GM18502 (cell line): ENCODE results near the gene PVALEF.
"Not testable (repeated sequence)": the region's sequence is repeated elsewhere in the genome, so short reads cannot be mapped to it uniquely, and the experiment has no call there.

ENCODE experiments used
- ATAC-seq: cut with Tn5 transposase; IDR thresholded peaks from one replicate; pipeline ENCODE4 v1.9.1; 2021; ENCODE audit warnings: mild to moderate bottlenecking; ENCODE audit not compliant: unreplicated experiment, poor library complexity

PVALEF gene

DNA sequence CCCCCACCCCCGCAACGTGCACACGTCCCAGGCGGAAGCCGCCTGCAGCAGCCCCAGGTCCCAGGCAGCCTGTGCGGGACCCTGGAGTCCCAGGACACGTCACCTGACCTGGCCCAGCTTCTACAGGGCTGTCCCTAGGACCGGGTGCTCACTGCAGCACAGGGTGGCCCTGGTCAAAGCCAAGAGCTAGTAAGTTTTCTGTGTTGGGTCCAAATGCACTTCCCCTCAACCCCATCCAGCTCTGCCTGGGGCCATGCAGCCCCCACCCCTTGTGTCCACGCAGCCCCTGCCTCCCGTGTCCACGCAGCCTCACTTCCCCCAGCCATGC lies 22.1 kb upstream of the PVALEF start:
- no peak for ATAC-seq

DNA sequence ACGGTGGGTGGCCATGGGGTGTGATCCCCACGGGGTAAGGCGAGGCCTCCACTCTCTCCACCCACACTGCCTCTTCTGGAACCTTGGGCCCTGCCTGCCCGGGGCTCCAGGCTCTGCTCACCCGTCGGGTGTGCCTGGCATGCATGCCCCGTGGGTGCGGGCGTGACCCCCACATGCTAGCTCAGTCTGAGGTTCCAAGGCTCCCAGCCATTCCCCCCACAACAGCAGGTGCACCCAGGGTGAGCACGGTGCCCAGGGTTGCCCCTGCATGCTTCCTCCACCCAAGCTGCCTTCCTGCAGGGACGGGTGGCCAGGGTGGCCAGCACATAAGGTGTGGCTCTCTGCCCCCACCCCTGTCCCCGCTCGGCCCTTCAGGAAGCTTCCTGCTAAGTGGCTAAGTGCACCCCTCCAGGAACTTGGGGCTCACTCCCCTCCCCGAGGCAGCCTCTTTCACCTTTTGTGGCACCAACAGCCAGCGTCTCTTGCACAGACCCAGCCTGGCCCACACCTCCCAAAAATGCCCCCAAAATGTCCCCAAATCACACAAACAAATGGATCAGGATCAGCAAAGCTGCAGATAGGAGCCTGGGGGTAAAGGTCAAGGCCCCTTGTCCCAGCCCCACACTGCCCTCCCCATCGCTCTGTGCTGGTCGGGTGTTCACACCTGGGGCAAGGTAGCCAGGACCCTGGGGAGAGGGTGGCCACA lies 21.4 kb upstream of the PVALEF start:
- no peak for ATAC-seq

DNA sequence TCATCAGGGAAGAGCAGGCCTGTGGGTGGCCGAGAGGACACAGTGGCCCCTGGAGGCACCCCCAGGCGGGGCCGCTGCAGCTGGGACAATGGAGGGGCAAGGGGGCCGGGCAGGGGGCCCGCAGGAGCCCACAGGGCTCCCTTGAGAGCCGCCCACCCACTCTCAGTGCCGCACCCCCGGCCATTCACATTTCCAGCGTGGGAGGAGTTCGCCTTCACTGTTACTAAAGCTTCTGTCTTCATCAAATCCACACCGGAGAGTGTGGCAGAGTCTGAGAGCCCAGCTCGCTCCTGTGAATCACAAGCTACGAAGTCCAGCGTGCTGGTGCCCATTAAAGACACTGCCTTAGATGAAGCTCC lies 20.9 kb upstream of the PVALEF start:
- ATAC-seq: no peak

DNA sequence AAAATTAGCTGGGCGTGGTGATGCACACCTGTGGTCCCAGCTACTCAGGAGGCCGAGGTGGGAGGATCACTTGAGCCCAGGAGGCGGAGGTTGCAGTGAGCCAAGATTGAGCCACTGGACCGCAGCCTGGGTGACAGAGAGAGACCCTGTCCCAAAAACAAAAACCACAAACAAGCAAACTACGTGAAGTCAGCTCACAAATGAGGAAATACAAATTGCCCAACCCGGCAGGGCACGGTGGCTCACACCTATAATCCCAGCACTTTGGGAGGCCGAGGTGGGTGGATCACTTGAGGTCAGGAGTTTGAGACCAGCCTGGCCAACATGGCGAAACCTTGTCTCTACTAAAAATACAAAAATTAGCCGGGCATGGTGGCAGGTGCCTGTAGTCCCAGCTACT lies 19.1 kb upstream of the PVALEF start:
- ATAC-seq: not testable (repeated sequence)

DNA sequence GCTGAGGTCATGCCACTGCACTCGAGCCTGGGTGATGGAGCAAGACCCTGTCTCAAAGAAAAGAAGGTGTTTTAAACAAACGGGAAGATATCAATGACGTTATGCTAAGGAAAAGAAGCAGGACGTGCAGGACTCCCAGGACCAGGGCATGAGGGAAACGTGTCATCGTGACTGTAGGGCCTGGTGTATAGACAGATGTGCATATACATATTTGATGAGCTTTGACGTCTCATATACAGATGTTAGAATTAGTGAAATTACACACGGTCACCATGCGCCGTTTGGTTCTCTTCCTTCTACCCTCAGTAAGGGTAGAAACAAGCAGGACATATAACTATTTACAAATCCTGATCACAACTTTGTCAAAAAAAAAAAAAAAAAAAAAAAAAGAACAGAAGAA lies 17.6 kb upstream of the PVALEF start:
- no peak for ATAC-seq

DNA sequence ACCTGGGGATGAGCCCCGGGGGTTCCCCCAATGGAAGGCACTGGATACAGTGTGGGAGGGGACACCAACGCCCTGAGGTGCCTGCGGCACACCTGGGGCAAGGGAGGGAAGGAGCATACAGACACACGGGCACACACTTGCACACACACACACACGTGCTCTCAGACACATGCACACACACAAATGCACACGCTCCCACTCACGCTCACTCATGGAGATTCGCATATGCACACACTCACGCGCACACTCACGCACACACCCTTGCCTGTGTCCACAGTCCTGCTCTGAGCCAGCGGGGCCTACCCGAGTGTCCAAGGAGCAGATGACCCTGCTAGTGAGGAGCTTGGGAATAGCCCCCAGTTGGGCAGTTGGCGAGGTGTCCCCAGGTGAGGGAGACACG lies 16.7 kb upstream of the PVALEF start:
- no peak for ATAC-seq

DNA sequence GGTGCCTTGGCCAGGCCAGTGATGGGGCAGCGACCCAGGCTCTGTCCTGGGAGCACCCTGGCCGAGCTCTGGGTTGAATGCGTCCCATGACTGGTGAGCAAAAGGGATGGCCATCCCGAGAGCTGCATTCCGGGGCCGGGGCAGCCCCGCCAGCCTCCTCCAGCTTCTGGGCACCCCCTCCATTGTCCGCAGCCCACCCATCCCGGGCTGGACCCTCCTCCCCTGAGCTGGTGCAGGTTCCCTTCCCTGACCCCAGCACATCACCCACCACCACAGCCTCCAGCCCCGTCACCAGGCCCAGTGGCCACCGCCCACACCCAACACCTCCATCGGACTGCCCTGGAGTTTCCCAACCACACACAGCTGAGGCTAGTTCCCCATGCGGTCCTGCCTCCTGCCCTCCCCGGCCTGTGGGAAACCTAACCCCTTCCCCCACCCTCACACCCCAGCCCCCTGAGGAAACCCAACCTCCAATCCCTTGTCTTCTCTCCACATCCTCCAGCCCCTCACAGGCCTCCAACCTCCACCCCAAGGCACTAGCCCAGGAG lies 16.2 kb upstream of the PVALEF start:
- ATAC-seq: no peak

DNA sequence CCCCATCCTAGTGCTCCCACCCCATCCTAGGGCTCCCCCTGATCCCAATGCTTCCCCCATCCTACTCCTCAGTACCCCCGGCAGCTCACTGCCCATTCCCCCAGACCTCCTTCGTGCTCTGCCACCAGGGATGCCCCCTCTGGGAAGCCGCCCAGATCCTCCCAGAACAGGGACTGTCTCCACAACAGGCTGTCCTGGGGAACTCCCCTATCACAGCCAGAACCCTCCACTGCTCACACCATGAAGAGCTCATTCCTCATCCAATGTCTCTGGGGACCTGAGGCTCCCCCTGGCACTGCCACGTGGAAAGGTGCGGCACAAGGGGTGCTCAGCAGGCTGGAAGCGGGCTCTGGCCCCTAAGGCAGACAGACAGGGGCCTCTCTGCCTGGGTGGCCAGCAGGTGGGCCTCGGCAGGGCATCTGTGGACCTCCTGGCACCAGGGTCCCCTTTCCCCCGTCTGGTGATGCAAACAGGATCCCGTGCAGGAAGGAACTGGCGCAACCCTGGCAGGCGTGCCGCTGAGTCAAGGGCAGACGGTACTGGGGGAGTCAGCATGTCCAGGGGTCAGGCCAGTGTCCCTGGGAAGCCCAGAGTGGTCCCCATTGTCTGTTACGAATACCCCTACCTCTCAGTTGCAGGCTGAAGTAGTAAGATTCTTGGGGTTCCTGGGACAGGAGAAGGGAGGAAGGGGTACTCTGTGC lies 14.8 kb upstream of the PVALEF start:
- no peak for ATAC-seq

DNA sequence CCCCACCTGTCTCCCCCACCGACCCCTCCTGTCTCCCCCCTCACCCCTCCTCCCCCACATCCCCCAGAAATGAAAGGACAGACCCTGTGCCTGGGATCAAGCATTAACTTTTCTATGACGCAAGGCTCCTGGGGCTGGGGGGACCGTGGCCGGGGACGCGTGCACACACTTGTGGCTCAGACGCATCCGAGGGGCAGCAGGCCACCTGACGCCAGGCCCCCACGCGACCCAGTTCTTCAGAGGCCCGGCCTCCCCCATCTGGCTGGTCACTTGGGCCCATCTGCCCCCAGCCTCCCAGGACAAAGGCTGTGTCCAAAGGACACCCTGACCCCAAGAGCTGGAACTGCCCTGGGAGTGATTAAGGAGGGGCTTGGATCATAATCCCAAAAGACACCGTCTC lies 14.0 kb upstream of the PVALEF start:
- ATAC-seq: no peak

DNA sequence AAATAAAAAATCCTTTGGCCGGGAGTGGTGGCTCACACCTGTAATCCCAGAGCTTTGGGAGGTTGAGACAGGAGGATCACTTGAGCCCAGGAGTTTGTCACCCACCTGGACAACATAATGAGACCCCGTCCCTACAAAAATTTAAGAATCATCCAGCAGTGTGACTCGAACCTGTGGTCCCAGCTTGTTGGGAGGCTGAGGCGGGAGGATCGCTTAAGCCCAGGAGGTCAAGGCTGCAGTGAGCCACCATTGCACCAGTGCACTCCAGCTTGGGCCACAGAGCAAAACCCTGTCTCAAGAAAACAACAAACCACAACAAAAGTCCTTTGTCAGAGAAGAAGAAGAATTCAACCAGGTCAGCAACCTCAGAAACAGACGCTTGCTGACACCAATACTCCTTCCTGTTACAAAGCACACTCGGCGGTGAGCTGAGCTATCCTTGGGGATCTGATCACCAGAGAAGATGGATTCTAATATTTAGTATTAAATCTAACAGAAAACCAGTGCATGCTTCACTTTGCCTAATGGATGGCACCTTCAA lies 12.9 kb upstream of the PVALEF start:
- no peak for ATAC-seq

DNA sequence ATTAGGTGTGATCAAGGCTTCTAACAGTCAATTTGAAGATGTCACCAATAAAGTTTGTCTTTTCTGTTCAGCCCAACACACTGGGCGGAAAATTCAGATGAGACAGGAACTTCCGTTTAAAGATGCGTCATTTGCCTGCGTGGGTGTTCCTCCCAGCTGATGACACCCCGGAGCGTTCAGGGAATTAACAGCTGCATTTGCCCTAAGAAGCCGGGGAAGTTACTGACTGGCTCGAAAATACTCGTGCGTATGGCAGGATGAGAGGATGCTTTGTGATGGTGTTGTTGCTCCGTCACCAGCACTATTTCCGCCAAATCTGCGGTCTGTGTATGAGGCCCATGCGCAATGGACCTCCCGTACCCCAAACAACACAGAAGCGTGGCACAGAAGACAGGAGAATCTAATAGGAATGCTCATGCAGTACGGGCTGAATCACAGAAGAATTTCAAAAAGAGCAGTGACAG lies 11.9 kb upstream of the PVALEF start:
- no peak for ATAC-seq

DNA sequence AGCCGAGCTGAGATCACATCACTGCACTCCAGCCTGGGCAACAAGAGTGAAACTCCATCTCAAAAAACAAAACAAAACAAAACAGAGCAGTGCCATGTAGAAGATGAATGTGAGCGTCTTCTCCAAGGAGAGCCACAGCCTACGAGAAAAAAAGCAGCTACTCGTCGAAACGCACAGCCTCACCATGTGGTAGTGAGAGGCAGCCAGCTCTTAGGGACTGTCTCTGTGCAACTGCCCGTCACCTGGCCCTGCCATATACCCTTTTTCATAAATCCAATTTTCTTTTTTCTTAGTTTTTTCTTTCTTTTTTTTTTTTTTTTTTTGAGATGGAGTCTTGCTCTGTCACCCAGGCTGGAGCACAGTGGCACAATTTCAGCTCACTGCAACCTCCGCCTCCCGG lies 11.3 kb upstream of the PVALEF start:
- ATAC-seq: not testable (repeated sequence)

DNA sequence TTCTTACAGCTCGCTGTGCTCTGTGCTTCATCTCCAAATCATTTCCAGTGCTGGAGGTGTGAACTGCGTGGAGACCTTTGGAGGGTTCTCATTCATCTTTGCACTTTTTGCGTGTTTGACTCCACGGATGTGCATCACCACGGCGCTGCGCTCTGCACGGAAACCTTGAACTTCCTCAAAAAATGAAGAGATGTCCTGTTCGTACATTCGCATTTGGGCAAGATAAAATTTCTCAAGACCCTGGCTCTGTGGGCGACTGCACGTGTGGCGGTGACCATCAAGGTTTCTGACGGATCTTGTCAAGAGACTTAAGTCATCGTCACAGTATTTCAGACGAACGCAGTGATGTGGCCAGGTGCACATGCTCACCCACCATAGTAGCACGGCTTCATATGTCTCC lies 10.3 kb upstream of the PVALEF start:
- ATAC-seq: no peak

DNA sequence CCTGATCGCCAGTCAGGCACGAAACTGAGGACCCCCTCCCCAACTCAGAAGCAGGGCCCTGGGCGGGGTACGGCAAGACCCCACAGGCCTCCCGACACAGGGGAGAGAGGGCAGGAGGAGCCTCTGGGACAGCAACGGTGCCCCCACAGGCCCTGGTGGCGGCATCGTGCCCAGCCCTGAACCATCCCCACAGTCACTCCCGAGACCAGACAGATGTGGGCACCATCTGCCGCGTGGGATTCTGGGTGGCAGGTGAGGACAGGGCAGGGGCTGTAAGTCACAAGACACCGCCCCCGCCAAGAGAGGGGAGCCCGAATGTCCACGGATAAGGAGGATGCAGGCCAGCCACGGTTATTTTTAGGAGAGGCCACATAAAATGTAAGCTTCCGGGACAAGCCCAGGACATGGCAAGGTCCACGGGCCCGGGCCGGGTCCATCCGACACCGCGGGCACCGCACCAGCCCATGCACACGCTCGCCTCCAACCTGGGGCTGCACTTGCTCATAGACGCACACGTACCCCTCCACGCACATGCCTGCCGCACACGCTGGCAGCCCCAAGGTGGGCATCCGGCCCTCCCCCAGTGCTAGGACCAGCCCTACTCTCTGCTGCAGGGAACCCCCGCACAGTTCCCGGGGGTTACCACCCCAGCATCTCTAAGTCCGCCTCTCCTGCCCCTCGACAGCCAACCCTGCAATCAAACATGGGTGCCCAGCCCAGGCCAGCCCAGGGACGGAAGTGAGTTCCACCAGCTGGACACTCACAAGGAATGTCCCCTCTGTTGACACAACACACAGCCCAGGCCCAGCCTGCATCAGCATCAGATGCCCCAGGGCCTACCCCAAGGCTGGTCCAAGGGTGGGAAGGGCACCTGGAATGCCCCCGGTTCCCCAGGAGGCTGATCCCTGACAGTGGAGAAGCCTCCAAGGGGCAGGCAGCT lies 8.2 kb upstream of the PVALEF start:
- ATAC-seq: no peak

DNA sequence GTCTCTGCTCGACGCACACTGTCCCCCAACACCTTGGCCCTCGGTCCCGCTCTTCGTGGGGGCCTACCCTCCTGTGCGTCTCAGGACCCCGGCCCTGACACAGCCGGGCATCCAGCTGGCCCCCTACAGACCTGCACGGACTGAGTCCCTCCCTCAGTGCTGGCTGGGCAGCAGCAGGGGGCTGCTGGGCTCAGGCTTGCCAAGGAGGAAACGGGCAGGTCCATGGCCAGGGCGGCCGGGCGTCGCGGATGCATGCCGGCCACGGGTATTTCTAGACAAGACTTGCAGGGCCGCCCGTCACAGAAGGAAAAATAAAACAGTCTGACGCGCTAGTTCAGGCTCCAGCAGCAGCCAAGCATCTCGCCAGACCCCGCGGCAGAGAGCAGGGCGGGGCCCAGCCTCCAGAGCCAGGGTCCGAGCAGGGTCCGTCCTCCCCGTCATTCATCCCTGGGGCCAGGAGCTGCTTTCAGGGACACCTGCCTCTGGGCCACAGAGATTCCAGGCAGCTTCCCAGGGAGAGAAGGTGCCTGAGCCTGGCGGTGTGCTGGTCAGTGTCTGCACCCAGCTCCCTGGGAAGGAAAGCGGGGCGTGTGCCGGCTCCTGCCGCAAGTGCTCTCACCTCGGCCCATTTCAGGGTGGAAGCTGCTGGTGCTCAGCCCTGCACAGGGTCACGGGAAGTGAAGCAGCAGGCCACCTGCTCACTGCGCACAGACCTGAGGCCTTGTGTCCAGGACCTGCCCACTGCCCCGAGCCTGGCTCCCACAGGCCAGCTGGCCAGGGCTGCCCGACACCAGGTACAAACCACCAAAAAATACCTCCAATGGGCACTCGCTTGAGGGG lies 7.2 kb upstream of the PVALEF start:
- ATAC-seq: no peak

DNA sequence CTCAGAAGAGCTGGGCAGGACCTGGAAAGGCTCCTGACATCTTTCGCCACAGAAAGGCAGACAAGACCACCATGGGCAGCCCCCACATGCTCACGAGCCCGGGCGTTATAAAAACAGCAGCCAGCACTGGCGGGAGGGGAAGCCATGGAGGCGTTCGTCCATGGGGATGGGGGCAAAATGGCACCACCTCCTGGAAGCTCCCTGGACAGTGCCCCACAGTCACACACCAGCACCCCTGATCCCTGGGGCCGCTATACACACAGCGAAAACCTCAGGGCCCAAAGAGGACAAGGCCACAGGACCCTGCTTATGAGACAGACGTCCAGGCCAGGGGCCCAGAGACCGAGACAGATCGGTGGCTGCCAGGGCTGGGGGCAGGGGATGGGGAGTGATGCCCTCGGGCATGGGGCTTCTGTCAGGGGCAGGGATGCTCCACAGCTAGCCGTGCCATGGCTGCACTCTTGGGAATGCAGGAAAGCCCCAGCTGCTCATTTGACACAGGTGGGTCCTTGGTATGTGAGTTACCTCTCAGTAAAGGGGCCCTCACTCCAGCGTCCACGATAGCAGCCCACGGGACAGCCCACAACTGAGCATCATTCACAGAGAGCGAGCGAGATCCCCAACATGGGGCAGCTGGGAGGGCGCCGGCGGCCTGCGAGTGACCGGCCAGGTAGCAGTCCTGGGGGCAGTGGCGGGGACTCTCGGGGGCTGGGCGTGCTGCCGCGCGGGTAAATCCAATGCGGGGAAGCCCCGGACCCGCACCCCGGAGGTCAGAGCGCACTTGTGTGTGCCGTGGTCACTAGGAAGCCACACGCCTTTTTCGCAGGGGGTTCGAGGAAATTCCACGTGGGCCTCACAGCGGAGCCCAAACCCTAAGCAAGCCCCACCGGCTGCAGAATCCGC lies 6.4 kb upstream of the PVALEF start:
- no peak for ATAC-seq

DNA sequence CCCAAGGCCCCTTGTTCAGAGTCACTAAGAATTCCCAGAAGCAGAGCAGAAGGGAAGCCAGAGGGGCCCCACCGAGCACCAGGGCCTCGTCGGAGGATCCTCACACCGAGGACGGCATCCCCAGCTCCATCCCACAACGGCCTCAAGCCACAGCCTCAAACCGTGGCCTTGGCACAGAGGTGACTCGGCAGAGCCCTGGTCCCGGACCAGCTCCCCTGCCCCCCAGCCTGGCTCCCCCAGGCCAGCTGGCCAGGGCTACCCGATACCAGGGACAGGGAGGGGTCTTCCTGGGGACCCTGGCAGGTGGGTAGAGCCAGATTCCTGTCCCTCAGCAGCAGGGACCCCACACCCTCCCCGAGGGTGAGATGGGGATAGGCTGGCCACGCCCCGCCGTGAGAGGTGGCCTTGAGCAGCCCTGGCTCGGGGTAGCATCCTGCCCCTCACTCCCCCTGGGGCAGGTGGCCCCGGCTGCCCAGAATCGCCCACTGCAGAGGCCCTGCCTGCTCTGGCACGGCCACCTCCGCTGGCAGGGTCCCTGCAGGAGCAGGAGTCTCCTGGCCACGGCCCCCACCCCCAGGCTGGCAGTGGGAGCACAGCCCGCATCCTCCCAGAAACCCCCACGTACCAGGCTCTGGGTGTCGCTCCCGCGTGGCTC lies 5.6 kb upstream of the PVALEF start:
- ATAC-seq: no peak

DNA sequence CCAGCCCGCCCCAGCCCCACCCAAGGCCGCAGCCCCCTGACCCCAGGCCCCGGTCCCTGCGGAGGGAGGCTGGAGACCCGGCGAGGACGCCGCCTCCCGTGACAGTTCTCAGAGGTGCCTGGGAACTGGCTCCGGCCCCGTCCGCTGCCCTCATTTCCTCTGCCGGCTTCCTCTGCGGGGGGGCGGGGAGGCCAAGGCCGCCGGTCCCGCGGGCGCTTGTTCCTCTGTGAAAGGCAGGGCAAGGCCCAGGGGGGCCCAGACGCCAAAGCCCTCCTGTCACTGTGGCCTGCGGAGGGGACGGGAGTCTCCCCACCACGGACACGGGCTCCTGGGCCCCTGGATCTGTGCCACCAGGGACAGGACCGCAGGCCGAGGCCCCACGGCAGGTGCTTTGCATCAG lies 5.0 kb upstream of the PVALEF start:
- ATAC-seq: no peak
